T1000 (cell line): Measurements from ENCODE around the gene ARHGAP15.

Experiments used
- DNase-seq: peaks from one replicate; lab custom pipeline; 2025; ENCODE audit warnings: mixed read lengths; lab: John Stamatoyannopoulos, UW

Gene ARHGAP15

DNA sequence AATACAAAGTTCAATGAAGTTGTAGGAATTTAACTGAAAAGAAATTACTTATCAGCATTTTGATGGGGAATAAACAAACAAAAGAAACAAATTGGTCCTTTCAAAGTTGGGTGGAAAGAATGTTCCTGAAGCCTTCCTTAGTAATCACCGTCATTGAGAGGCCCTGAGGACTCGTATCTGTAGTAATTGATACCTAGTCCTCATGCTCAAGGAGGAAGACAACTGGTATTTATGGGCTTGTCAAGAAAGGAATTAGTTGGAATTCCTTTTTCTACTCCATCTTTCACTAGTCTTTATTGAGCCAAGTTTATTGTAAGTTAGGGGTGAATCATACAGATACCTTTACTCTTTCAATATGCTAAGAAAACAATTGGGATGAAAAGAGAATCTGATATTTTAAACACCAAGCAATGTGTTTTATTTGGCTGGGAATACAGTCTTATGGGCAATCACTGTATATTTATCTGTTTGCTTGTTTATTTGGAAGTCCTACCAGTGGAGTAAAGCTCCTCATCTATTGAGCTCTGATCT is 324.8 kb downstream of the ARHGAP15 start:
- no peak for DNase-seq

GRCh38 chr2:143455317-143455716 is 326.1 kb downstream of the ARHGAP15 start:
- DNase-seq, result no peak

GRCh38 chr2:143458258-143459190 is 329.3 kb downstream of the ARHGAP15 start:
- DNase-seq, result no peak

GRCh38 chr2:143460382-143460781 is 331.2 kb downstream of the ARHGAP15 start:
- DNase-seq, result no peak

DNA sequence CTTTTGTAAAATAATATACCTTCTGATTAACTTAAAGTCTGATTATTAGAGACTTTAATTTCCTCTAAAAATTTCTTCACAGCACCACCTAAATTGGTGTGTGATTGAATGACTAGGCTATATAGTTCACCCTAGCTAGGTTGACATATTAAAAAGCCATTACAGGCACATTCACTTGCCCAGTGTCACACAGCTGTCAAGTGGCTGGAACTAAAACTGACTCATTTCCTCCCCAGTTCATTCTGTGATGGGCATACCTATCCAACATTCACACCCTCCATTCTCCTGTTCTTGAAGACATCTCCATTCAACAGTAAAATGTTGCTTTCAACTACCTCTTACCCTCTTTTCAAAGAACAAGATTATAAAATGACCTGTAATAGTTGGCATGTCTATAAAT is 334.5 kb downstream of the ARHGAP15 start:
- no peak for DNase-seq

GRCh38 chr2:143466391-143466790 is 337.2 kb downstream of the ARHGAP15 start:
- DNase-seq, result no peak

DNA sequence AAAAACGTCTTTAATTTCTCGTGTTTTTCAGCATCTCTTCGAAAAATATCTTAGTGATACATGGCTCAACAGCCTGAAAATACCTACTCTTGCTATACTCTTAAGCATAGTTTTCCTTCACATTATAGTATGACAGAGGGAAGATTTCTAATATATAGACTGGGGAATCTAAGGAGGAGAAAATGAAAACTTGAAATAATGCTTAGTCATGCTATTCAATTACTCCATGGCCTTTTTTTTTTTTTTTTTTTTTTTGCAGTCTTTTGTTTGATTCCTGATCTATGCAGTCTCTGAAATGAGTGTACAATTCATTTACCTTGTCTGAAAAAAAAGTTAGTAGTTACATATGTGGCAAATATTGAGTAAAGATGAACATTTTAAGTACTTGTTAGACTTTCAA is 337.8 kb downstream of the ARHGAP15 start:
- DNase-seq, result no peak

DNA sequence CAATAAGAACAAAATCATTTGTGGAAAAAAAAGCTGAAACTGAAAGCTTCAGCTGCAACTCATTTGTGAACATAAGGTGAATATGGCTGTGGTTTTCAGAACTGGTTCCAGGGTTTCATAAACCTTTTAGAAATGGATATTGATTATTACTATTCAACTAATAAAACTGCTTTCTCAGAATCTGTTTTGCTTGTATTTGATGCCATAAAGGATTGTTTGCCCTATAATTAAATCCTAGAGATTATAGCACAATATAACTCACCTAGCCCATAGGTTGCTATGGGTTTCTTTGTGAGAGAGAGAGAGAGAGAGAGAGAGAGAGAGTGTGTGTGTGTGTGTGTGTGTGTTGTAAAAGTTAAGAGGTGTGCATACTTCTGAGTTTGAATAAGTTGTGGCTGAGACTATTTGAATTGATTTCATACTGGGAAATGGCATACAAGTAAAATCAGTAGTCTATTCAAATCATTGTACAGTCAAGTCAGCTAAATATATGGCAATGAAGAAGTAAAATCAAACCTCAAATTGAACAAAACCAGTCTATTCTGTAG is 339.2 kb downstream of the ARHGAP15 start:
- no peak for DNase-seq

- no peak for DNase-seq
Observed at GRCh38 chr2:143469323-143469722, 340.1 kb downstream of the ARHGAP15 start.

- DNase-seq, result no peak
Observed at GRCh38 chr2:143471550-143471949, 342.3 kb downstream of the ARHGAP15 start.

DNA sequence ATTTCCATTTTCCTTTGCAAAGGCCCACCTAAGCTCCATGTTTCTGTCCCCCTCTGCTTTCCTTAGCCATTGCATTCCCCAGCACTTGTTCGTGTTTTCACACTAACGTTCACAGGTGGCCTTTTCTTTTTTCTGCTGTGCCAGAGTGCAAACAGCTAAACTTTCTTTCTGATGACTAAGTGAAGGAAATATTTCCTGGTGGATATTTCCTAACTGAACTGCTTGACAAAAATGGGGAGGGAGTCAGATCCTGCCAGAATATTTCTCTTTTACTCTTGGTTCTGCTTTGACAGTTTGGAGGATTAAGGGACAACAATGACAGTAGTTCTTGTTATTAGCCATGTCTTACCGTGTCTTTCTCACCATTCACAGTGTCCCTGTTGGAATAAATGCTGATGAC is 344.0 kb downstream of the ARHGAP15 start:
- DNase-seq, result no peak

DNA sequence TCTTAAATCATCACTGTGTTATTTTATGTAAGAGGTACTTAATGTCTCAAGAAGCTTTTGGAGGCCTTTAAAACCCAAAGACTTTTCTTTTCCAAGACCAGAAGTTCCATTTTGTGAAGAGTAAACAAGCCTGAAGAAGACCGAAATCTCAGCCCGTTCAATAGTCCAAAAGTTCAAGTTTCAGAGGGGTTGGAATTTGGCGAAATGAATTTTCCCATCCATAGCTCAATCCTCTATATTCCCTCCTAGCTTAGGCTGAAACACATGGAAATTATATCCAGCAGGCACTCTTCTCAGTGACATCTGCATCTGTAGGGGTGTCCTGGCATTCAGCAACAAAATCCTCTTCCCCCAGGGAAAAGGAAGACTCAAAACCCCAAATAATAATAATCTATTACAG is 344.6 kb downstream of the ARHGAP15 start:
- no peak for DNase-seq

DNA sequence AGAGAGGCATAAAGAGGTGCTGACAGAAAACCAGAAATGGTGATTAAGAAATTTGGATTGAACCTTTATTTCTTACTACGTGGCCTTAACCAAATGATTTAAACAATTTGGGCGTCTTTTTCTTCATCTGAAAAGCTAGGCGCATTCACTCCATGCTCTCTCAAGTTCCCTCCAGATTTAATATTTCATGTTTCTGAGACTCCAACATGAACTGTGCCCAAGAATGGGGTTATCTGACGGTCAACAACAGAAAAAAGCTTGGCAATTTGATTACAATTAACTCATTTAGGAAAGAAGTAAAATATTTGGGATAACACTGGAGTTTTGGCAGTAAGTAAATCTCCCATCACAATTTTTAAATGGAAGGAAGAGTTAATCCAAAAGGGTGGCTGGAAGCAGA is 345.4 kb downstream of the ARHGAP15 start:
- DNase-seq, result no peak

GRCh38 chr2:143475041-143475776 is 346.0 kb downstream of the ARHGAP15 start:
- DNase-seq, result no peak

GRCh38 chr2:143476336-143477087 is 347.3 kb downstream of the ARHGAP15 start:
- DNase-seq, result no peak

GRCh38 chr2:143477714-143478443 is 348.7 kb downstream of the ARHGAP15 start:
- DNase-seq, result no peak

- no peak for DNase-seq
Observed at GRCh38 chr2:143480086-143480485, 350.9 kb downstream of the ARHGAP15 start.

DNA sequence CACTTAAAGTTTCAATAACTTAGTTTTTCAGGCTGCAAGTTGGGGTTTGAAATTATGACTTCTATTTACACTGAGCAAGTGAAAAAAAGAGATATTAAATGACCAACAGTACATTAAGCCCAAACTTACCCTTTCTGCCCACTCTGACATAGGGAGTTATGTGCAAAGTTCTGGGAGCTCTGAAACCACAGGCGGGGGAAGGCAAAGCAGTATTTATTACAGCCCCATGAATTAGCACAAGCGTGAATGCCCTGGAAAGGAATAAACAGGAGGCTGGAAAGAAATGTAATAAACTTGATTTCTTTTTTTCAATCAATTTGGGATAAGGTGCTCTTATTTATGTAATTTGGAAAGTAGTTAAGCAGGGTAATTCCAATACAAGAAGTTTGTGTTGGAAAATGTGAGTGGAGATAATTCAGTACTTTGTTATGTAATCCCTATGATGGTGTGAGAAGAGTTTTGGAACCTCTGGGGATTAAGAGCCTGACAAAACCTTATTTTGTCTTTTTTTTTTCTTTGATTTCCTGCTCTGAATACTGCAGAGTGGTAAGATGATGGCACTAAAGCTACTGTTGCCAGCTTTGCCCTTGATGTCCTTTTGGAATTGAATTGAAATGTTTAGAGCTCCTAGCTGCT is 351.5 kb downstream of the ARHGAP15 start:
- no peak for DNase-seq

DNA sequence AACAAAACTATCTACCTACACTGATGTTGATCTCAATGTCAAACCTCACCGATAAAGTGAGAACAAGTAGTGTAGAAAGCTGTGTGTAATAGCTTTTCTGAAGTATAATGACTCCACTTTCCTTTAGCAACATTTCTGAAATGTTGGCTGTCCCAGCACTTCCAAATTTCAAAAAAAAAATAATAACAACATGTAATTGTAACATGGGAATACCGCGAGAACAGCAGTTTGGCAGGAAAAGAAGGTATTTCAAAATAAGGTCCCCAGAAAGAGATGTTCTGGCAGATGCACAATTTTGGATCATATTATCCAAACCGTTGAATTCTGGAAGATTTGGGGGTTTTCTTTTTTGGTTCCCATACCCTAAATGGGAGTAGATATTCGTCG is 352.0 kb downstream of the ARHGAP15 start:
- no peak for DNase-seq

GRCh38 chr2:143481733-143482132 is 352.5 kb downstream of the ARHGAP15 start:
- no peak for DNase-seq

- no peak for DNase-seq
Observed at GRCh38 chr2:143482316-143482715, 353.1 kb downstream of the ARHGAP15 start.
